Ascending aorta (tissue), 2 donors: Measurements from ENCODE around the gene TMA7. TPM values are rescaled to one million over a fixed set of nuclear protein-coding genes. Genes with fewer than 3 reads are reported as not detected.

Experiments used
- DNase-seq, 2 donors: peaks; one replicate each; pipeline ENCODE4 v3.0.0-alpha.2; 2019; ENCODE audit warnings: low spot score in 2 of 2
- H3K27ac ChIP-seq, 2 donors: fragments of 200-600 bp; sonication (generic); one replicate each; pipeline ENCODE4 v1.5.1; 2016 to 2017; ENCODE audit warnings: mild to moderate bottlenecking in 1 of 2
- H3K27me3 ChIP-seq: fragments of 200-600 bp; sonication (generic); one replicate; pipeline ENCODE4 v1.5.1; 2017
- H3K36me3 ChIP-seq, 2 donors: fragments of 200-600 bp; sonication (generic); one replicate each; pipeline ENCODE4 v1.5.1; 2016
- H3K4me1 ChIP-seq, 2 donors: fragments of 200-600 bp; sonication (generic); one replicate each; pipeline ENCODE4 v1.5.1; 2016 to 2017; ENCODE audit warnings: mild to moderate bottlenecking in 1 of 2
- H3K4me3 ChIP-seq, 2 donors: fragments of 200-600 bp; sonication (generic); one replicate each; pipeline ENCODE4 v1.5.1; 2016 to 2017; ENCODE audit warnings: mild to moderate bottlenecking in 1 of 2
- H3K9me3 ChIP-seq, 2 donors: fragments of 200-600 bp; sonication (generic); one replicate each; pipeline ENCODE4 v1.5.1; 2016
- CTCF ChIP-seq, 3 experiments: fragments of 200-600 bp in 2 of 3; fragments of 450-650 bp in 1 of 3; sonication (generic) in 2 of 3; IDR thresholded peaks; one replicate each; pipeline ENCODE4 v1.5.1; 2016 to 2019; ENCODE audit warnings: antibody characterized with exemption in 3 of 3, mild to moderate bottlenecking in 1 of 3, moderate library complexity in 1 of 3
- intact Hi-C: fragments of 100-400 bp; cut with DNase I; formaldehyde crosslinking; loops from one replicate; pipeline ENCODE4 v1.15.1; 2023
- total RNA-seq: library from RNA; depleted of rRNA; stranded (reverse); fragments of >200 nt; gene quantifications from one replicate; pipeline ENCODE4 v1.1.0, GENCODE V29; 2016

TMA7 gene
- total RNA-seq, 1 donor from 2014 or later, result 142 TPM

GRCh38 chr3:48425281-48425812 is 14.7 kb upstream of the TMA7 start:
- TF ChIP-seq CTCF (IDR thresholded peaks at IDR 0.05), result no peak
- Histone ChIP-seq H3K27me3 (no peaks in the 10 kb centered on the region), H3K36me3 (peaks cover 15 to 33% of the 10 kb centered on the region in 2 donors), H3K9me3 (no peaks in the 10 kb centered on the region), H3K27ac (peak overlapping the region; percentile 95 to 98), H3K4me3 (peak overlapping the region in 1 of 2 donors; percentile 79), H3K4me1 (peaks cover 18 to 43% of the 10 kb centered on the region in 2 donors)
- DNase-seq, result no peak
- intact Hi-C loops, result no loop called here

- peaks cover 18 to 47% of the 10 kb centered on the region in 2 donors for H3K4me1 ChIP-seq
- peak overlapping the region; percentile 79 to 94 for H3K4me3 ChIP-seq
- H3K9me3 ChIP-seq, result no peaks in the 10 kb centered on the region
- intact Hi-C loops, result no loop called here
- TF ChIP-seq CTCF (IDR thresholded peaks at IDR 0.05), result no peak
- DNase-seq, result no peak
- H3K27ac ChIP-seq, result peak overlapping the region; percentile 95 to 98
- H3K36me3 ChIP-seq, result peaks cover 7 to 23% of the 10 kb centered on the region in 2 donors
- H3K27me3 ChIP-seq, result no peaks in the 10 kb centered on the region
Observed at GRCh38 chr3:48426401-48426909, 13.6 kb upstream of the TMA7 start.

- Histone ChIP-seq H3K27me3 (no peaks in the 10 kb centered on the region), H3K9me3 (no peaks in the 10 kb centered on the region), H3K4me3 (peak overlapping the region; percentile 79 to 94), H3K27ac (peak overlapping the region; percentile 95 to 98), H3K36me3 (peaks cover 7 to 21% of the 10 kb centered on the region in 2 donors), H3K4me1 (peaks cover 18 to 47% of the 10 kb centered on the region in 2 donors)
- TF ChIP-seq CTCF (IDR thresholded peaks at IDR 0.05), result no peak
- DNase-seq, result no peak
- intact Hi-C loops, result no loop called here
Observed at GRCh38 chr3:48426944-48427629, 13.0 kb upstream of the TMA7 start.

GRCh38 chr3:48427630-48427962 is 12.5 kb upstream of the TMA7 start:
- no peaks in the 10 kb centered on the region for H3K27me3 ChIP-seq
- no peak for TF ChIP-seq CTCF (IDR thresholded peaks at IDR 0.05)
- DNase-seq, result no peak
- peak overlapping the region; percentile 79 to 94 for H3K4me3 ChIP-seq
- intact Hi-C loops, result no loop called here
- no peaks in the 10 kb centered on the region for H3K9me3 ChIP-seq
- H3K4me1 ChIP-seq, result peaks cover 18 to 47% of the 10 kb centered on the region in 2 donors
- peak overlapping the region; percentile 95 to 98 for H3K27ac ChIP-seq
- peaks cover 7 to 16% of the 10 kb centered on the region in 2 donors for H3K36me3 ChIP-seq

- DNase-seq, result no peak
- intact Hi-C loops, result no loop called here
- Histone ChIP-seq H3K4me1 (peaks cover 18 to 43% of the 10 kb centered on the region in 2 donors), H3K9me3 (no peaks in the 10 kb centered on the region), H3K4me3 (peak overlapping the region; percentile 79 to 94), H3K27me3 (no peaks in the 10 kb centered on the region), H3K27ac (peak overlapping the region; percentile 95 to 98), H3K36me3 (peaks cover 7 to 14% of the 10 kb centered on the region in 2 donors)
- TF ChIP-seq CTCF (IDR thresholded peaks at IDR 0.05), result no peak
Observed at GRCh38 chr3:48428088-48428571, 11.9 kb upstream of the TMA7 start.
